HG03066 (cell line): ENCODE data around the gene DEDD2.
A peak's percentile ranks its signal among the peaks of the same experiment; 100 is the strongest.

Experiments used
- ATAC-seq: cut with Tn5 transposase; IDR thresholded peaks from one replicate; pipeline ENCODE4 v1.9.1; 2021; ENCODE audit warnings: low read depth; ENCODE audit not compliant: unreplicated experiment

The DEDD2 gene

GRCh38 chr19:42229301-42229854 is 11.9 kb upstream of the DEDD2 start:
- ATAC-seq = no peak

DNA sequence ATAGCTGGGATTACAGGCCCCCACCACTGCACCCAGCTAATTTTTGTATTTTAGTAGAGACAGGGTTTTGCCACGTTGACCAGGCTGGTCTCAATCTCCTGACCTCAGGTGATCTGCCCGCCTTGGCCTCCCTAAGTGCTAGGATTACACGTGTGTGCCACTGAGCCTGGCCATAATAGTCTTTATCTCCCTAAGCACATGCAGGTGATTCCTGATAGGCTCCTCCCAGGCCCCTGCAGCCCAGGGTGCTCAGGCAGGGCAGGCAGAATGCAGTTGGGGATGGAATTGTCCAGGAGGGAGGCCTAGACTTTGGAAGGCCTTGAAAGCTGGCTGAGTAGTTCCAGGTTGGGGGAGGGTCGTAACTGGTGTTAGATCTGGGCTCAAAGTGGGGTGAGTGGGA is 11.2 kb upstream of the DEDD2 start:
- no peak for ATAC-seq

GRCh38 chr19:42226886-42227285 is 9.4 kb upstream of the DEDD2 start:
- no peak for ATAC-seq

DNA sequence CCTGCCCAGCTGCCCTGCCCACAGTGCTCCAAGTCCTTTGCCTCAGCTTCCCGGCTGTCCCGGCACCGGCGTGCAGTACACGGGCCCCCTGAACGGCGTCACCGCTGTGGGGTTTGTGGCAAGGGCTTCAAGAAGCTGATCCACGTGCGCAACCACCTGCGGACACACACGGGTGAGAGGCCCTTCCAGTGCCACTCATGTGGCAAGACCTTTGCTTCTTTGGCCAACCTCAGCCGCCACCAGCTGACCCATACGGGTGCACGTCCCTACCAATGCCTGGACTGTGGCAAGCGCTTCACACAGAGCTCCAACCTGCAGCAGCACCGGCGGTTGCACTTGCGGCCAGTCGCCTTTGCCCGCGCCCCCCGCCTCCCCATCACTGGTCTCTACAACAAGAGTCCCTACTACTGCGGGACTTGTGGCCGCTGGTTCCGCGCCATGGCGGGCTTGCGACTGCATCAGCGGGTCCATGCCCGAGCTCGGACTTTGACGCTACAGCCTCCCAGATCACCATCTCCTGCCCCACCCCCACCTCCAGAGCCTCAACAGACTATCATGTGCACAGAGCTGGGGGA is 8.3 kb upstream of the DEDD2 start:
- ATAC-seq = no peak

- no peak for ATAC-seq
Measured at GRCh38 chr19:42224940-42225717, 7.7 kb upstream of the DEDD2 start.

DNA sequence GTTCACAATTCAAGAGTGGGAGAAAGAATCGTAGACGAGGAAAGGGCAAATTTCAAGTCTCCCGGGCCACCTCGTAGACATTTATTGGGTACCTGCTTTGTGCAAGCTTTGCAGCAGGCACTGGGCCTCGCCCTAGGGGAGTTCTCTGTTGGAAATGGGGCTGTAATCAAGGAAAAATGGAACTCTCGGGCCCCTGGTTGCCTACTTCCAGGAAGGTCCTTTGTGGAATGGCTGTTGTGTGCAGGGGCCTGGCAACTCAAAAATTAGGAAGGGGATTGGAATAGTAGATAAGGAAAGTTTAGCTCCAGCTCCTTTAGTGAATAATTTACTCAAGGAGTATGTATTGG is 3.2 kb upstream of the DEDD2 start:
- ATAC-seq = no peak

- peak; percentile 70 for ATAC-seq
Measured at GRCh38 chr19:42219812-42220750, 2.6 kb upstream of the DEDD2 start, which contains the start of gene ZNF526. Gene ZNF526, plus strand, starts transcription at chr19:42220312. Its CDS starts 4,092 bp downstream, at chr19:42224404.

DNA sequence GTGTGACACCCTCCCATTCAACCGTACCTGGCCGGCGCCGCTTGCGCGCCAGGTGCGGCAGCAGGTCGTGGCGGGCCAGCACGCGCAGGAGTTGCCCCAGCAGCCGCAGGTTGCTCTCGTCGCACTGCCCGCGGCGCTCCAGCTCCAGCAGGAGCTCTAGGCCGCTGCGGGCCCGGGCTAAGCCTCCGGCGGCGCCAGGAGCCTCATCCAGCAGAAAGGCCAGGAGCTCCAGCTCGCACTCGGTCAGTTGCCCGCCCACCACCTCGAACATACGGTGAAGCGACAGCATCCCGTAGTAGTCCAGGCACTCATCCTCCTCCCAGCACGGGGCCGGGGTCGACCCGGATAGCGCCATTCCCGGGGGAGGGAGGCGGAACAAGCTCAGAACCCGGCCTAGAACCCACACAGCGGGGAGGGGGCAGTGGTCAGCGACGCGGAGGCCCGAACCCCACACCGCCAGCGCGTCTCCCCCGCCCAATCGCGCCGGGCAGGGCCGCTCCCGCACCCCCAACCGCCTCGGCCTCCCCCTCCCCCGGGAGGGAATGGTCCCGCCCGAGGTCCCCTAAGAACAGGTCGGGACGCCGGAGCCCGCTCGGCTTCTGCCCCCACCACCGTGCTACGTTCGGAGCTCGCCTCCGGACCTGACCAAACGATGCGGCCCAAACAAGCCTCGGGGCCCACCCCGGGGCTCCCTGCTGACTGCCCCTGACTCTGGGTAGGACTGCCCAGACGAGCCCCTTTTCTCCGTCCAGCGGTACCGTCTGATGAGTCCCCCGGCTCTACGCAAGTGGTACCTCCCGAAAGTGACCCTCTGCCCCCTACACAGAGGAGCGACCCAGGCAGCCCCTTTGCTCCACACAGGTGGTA is 591 bp downstream of the DEDD2 start:
- peak; percentile 5 for ATAC-seq

GRCh38 chr19:42214810-42215485 is 2.5 kb downstream of the DEDD2 start:
- ATAC-seq = no peak

- no peak for ATAC-seq
Measured at GRCh38 chr19:42212886-42213285, 4.6 kb downstream of the DEDD2 start.

DNA sequence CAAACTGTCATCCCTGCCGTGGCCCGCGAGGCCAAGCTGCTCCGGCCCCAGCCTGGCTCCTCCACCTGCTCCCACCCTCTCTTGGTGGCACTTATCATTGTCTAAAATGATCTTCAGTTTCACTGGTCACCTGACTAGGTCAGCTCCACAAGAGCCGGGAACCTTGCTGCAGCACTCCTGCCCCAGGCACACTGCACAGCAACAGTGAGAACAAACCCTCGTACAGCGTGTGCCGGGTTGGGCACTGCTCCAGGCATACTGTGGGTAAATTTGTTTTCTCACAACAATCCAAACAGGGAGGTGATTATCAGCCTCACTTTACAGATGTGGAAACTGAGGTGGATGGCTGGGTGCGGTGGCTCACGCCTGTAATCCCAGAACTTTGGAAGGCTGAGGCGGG is 8.9 kb downstream of the DEDD2 start:
- ATAC-seq = no peak

- no peak for ATAC-seq
Measured at GRCh38 chr19:42207767-42208271, 9.7 kb downstream of the DEDD2 start.

DNA sequence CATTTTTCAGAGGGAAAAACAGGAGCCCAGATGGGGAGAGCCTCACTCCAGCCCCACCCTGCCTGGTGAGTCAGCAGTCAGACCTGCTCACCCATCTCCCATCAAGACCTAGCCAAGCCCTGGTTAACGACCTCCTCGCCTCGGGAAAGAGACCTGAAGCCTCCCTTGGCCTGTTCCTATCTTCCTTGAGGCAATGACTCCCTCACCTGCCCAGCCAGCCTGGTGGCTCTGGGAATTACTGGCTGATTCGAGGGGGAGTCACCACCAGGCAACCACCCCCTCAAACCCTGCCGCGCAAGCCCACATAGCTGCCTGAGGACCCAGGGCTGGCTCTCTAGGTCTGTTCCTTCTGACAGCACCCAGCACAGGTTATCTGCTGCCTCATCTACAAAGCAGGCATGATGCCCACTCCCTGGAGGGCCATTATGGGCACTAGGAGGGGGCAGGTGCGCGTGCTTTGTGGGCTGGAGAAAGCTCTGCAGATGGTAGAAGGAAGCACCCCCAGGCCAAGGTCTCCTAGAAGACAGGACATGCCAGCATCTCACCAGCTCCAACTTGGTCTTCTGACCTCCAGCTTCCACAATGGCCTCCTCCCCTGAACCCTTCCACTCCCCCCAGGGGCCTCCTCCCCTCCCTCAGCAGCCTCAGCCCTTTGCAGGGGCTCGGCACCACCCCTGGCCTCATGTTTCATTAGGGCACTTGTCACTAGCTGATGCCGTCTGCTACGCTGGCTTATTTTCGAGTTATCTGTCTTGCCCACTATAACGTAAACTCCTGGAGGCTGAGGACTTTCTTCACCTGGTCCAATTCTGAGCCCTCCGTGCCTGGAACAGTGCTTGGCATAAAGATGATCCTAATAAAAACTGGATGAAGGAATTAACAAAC is 10.4 kb downstream of the DEDD2 start:
- ATAC-seq = no peak

GRCh38 chr19:42204664-42205063 is 12.8 kb downstream of the DEDD2 start:
- no peak for ATAC-seq

DNA sequence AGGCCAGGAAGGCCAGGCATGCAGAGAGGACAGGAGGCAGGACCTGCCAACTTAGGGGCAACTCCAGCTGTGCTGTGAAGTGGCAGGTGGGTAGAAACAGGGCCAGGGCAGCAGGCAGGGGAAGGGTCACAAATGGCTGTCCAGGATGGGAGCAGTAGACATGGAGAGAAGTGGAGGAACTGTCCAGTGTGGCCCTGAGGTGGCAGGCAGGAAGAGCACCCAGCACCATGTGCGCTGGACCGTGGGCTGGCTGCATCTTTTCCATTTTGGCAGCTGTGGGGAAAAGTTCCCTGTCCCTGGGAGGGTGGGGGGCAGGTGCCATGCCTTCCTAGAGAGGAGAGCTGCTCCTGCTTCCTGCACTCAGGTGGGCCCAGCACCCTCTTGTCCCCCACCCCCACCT is 13.8 kb downstream of the DEDD2 start:
- ATAC-seq = no peak

GRCh38 chr19:42202290-42202880 is 15.1 kb downstream of the DEDD2 start:
- ATAC-seq = no peak

DNA sequence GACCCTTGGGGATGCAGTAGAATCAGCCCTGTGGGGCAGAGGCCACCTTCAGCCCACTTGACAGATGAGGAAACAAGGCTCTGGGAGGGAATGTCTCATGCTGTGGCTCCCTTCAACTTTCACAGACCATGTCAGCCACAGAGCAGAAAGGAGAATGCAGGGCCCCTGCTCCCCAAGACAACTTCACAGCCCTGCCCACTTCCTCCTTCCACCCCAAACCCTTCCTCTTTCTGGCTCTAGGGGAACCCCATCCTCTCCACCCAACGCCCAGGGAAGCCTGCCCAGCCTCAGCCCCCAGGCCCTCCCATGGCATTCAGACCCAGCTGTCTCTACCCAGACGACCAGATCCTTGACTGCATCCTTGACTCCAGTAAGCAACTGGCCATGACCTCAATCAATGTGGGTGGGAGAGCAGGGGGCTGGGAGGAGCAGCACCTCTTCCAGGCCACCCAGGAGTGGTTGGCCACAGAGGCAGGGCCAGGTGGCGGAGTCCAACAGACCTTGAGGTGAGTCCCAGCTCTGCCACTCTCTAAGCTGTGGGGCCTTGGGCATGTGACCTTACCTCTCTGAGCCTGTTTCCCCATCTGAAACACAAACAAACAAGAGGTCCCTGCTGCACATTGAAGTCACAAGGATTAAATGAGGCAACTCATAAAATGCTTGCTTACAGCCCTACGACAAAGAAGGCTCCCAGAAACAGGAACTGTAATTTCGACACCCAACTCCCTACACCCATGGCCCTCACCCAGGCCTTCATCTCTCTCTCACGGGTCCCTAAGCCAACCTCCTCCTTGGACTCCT is 15.8 kb downstream of the DEDD2 start:
- ATAC-seq = no peak
